Spleen (tissue), 7 donors: ENCODE measurements around the gene REXO5.

ENCODE experiments used
- CTCF ChIP-seq, 11 experiments: fragments of 200-600 bp in 7 of 11; fragments of 450-650 bp in 4 of 11; sonication (generic) in 4 of 11; IDR thresholded peaks in 8 of 11; conservative IDR thresholded peaks in 3 of 11; 1 replicate in 7 of 11; 2 replicates in 4 of 11; pipeline versions ENCODE4 v1.4.0 to v1.8.0; 2016 to 2021; ENCODE audit warnings: antibody characterized with exemption in 11 of 11, inconsistent platforms in 4 of 11, mild to moderate bottlenecking in 1 of 11
- POLR2A ChIP-seq, 3 donors: fragments of 450-650 bp; IDR thresholded peaks; one replicate each; pipeline ENCODE4 v1.5.1; 2017; ENCODE audit warnings: antibody characterized with exemption in 3 of 3, mild to moderate bottlenecking in 1 of 3
- POLR2AphosphoS5 ChIP-seq, 3 donors: sonication (generic); formaldehyde crosslinking; IDR thresholded peaks; one replicate each; pipeline ENCODE4 v1.5.1; 2017; ENCODE audit warnings: antibody characterized with exemption in 3 of 3
- donor health status: DM: no; HTN: no; CAD: no; lungs with moderate emphysema.
- donor health status: DM: no; HTN: no; CAD: no.
- donor health status: DM: no; HTN: no; CAD: no.

GRCh38 chr16:20897253-20897897, 91.0 kb downstream of the REXO5 start:
- TF ChIP-seq CTCF (IDR thresholded peaks at IDR 0.05 in 8 of 11, conservative IDR thresholded peaks at IDR 0.05 in 3 of 11): no peak
- TF ChIP-seq POLR2A (IDR thresholded peaks at IDR 0.05): no peak
- no peak for TF ChIP-seq POLR2AphosphoS5 (IDR thresholded peaks at IDR 0.05)
